Stimulated activated naive B cell treated with anti-CD40 and anti-IgM and Interleukin-4, amounts not matched to agents 10 μg/mL and 1 μg/mL and 100 μg/mL, for 72 hours (primary cell): ENCODE data around the gene SLC39A11.

ENCODE experiments used
- ATAC-seq, 2 donors: fragments of 150-1000 bp; cut with Tn5 transposase; replicated peaks; 2 replicates each; pipeline ENCODE4 v1.10.0; 2021; ENCODE audit warnings: moderate library complexity in 1 of 2
- DNase-seq: peaks from one replicate; pipeline ENCODE4 v3.0.0; 2021
- H3K27ac Mint-ChIP-seq: one replicate; pipeline ENCODE4 v1.8.0; 2022; ENCODE audit warnings: mild to moderate bottlenecking, mixed read lengths
- H3K27me3 Mint-ChIP-seq, 2 donors: one replicate each; pipeline ENCODE4 v1.8.0; 2022; ENCODE audit warnings: mixed read lengths in 2 of 2
- H3K36me3 Mint-ChIP-seq, 2 donors: one replicate each; pipeline ENCODE4 v1.8.0; 2022; ENCODE audit warnings: mixed read lengths in 2 of 2, mild to moderate bottlenecking in 1 of 2
- H3K4me1 Mint-ChIP-seq, 2 donors: one replicate each; pipeline ENCODE4 v1.8.0; 2022; ENCODE audit warnings: mixed read lengths in 2 of 2, mild to moderate bottlenecking in 1 of 2
- H3K4me3 Mint-ChIP-seq, 2 donors: one replicate each; pipeline ENCODE4 v1.8.0; 2022; ENCODE audit warnings: mild to moderate bottlenecking in 2 of 2, mixed read lengths in 2 of 2, moderate library complexity in 1 of 2
- H3K9me3 Mint-ChIP-seq, 2 donors: one replicate each; pipeline ENCODE4 v1.8.0; 2022; ENCODE audit warnings: mixed read lengths in 2 of 2, mild to moderate bottlenecking in 1 of 2

SLC39A11 gene

DNA sequence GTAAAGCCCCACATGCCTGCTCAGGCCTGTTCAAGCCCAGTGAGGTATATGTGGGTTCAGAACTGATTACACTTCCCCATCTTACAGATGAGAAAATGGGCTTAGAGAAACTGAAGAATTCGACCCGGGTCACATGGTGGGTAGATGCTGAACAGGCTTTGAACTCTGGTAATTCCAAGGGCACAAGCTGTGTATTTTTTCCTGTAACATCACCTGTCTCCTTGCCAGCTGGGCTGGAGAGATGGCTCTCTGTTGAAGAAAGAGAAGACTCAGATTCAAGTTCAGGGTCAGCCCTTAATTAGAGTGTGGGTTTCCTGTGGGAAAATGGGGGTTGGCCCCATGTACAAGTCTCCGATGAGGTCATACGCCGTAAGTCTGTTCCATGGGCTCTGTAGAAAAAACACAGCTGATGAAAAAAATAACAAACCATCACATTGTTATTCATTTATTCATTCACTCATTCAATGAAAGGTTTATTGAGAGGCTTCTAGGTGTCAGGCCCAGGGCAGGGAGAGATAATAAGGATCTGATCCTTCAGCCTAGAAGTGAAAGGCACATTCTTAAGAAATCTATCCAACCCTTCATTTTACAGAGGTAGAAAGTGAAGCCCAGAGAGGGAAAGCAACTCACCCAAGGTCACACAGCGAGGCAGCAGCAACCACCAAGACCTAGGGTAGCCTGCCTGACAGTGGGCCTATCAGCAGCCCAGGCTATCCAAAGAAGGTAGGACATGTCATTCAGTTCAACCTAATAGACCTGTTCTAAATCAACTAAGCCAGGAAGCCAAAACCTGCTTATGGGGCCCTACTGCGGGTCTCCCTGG is 488.9 kb downstream of the SLC39A11 start:
- no peak for DNase-seq

GRCh38 chr17:72602517-72603419 is 489.7 kb downstream of the SLC39A11 start:
- H3K4me3 Mint-ChIP-seq = no peak overlapping the region
- H3K9me3 Mint-ChIP-seq = peaks cover 4 to 6% of the 10 kb centered on the region in 2 donors
- DNase-seq (no peak), ATAC-seq (no peak)
- peaks cover 4 to 7% of the 10 kb centered on the region in 2 donors for H3K4me1 Mint-ChIP-seq
- peaks cover 23 to 36% of the 10 kb centered on the region in 2 donors for H3K27me3 Mint-ChIP-seq
- peaks cover 0 to 4% of the 10 kb centered on the region in 2 donors for H3K36me3 Mint-ChIP-seq
- no peak overlapping the region for H3K27ac Mint-ChIP-seq

More for the DNA sequence above, 488.9 kb downstream of the SLC39A11 start:
- H3K4me1 Mint-ChIP-seq = peaks cover 5 to 8% of the 10 kb centered on the region in 2 donors
- peaks cover 26 to 36% of the 10 kb centered on the region in 2 donors for H3K27me3 Mint-ChIP-seq
- H3K36me3 Mint-ChIP-seq = peaks cover 0 to 9% of the 10 kb centered on the region in 2 donors
- no peak overlapping the region for H3K27ac Mint-ChIP-seq
- H3K9me3 Mint-ChIP-seq = peaks cover 11 to 12% of the 10 kb centered on the region in 2 donors
- no peak overlapping the region for H3K4me3 Mint-ChIP-seq
- ATAC-seq = no peak

- Mint-ChIP-seq H3K4me1 (no peaks in the 10 kb centered on the region), H3K27ac (no peak overlapping the region), H3K9me3 (peaks cover 0 to 2% of the 10 kb centered on the region in 2 donors), H3K36me3 (no peaks in the 10 kb centered on the region), H3K27me3 (peaks cover 21 to 44% of the 10 kb centered on the region in 2 donors), H3K4me3 (no peak overlapping the region)
- ATAC-seq (no peak), DNase-seq (no peak)
Measured at GRCh38 chr17:72600934-72601333, 491.6 kb downstream of the SLC39A11 start.

- no peaks in the 10 kb centered on the region for H3K4me1 Mint-ChIP-seq
- peaks cover 4 to 5% of the 10 kb centered on the region in 2 donors for H3K9me3 Mint-ChIP-seq
- ATAC-seq (no peak), DNase-seq (no peak)
- no peak overlapping the region for H3K4me3 Mint-ChIP-seq
- H3K27me3 Mint-ChIP-seq = peaks cover 18 to 53% of the 10 kb centered on the region in 2 donors
- H3K36me3 Mint-ChIP-seq = no peaks in the 10 kb centered on the region
- no peak overlapping the region for H3K27ac Mint-ChIP-seq
Measured at GRCh38 chr17:72599891-72600290, 492.6 kb downstream of the SLC39A11 start.

- peaks cover 27 to 65% of the 10 kb centered on the region in 2 donors for H3K27me3 Mint-ChIP-seq
- peaks cover 4 to 5% of the 10 kb centered on the region in 2 donors for H3K9me3 Mint-ChIP-seq
- H3K4me3 Mint-ChIP-seq = no peak overlapping the region
Measured at GRCh38 chr17:72598695-72599094, 493.8 kb downstream of the SLC39A11 start.

DNA sequence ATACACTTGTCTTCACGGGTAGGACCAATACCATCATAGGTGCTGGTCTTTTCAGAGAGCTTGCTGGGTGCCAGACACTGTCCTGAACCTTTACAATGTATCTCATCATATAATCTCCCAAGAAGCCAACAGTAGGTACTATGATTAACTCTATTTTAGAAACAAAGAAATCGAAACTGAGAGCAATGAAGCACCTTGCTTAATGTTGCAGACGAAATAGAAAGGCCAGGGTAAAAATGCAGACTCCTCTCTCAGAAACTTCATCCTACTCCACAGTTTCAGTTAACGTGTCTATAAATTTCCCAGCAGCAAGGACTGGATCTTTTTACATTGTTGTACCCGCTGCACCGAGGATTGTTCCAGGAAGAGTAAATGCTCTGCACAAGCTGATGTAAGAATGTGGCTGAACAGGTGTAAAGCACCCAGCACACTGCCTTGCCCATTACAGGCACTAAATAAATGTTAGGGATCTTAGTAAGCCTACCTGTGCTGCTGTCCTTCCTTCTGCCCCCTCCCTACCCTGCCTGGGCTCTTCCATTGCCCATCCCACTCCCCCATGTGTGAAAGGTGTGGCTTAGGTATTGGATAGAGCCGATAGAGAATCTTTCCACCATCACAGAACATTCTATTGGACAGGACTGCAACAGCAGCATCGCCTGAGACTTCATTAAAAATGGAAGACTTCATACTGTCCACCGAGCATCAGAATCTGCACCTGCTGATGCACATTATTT is 495.0 kb downstream of the SLC39A11 start:
- H3K27ac Mint-ChIP-seq = no peak overlapping the region
- peaks cover under 1 to 2% of the 10 kb centered on the region in 2 donors for H3K4me1 Mint-ChIP-seq
- no peak for DNase-seq
- no peak for ATAC-seq
- peaks cover 4 to 5% of the 10 kb centered on the region in 2 donors for H3K9me3 Mint-ChIP-seq
- H3K36me3 Mint-ChIP-seq = no peaks in the 10 kb centered on the region
- H3K27me3 Mint-ChIP-seq = peaks cover 35 to 67% of the 10 kb centered on the region in 2 donors
- H3K4me3 Mint-ChIP-seq = no peak overlapping the region

More at GRCh38 chr17:72598695-72599094, 493.8 kb downstream of the SLC39A11 start:
- Mint-ChIP-seq H3K4me1 (no peaks in the 10 kb centered on the region), H3K36me3 (no peaks in the 10 kb centered on the region), H3K27ac (no peak overlapping the region)
- ATAC-seq (no peak), DNase-seq (no peak)
